GM18907 (cell line): ENCODE data around the gene TALDO1.
A peak's percentile ranks its signal among the peaks of the same experiment; 100 is the strongest.

Experiments
- ATAC-seq: cut with Tn5 transposase; IDR thresholded peaks from one replicate; pipeline ENCODE4 v1.9.1; 2021; ENCODE audit warnings: mild to moderate bottlenecking, moderate library complexity; ENCODE audit not compliant: unreplicated experiment

Gene TALDO1

DNA sequence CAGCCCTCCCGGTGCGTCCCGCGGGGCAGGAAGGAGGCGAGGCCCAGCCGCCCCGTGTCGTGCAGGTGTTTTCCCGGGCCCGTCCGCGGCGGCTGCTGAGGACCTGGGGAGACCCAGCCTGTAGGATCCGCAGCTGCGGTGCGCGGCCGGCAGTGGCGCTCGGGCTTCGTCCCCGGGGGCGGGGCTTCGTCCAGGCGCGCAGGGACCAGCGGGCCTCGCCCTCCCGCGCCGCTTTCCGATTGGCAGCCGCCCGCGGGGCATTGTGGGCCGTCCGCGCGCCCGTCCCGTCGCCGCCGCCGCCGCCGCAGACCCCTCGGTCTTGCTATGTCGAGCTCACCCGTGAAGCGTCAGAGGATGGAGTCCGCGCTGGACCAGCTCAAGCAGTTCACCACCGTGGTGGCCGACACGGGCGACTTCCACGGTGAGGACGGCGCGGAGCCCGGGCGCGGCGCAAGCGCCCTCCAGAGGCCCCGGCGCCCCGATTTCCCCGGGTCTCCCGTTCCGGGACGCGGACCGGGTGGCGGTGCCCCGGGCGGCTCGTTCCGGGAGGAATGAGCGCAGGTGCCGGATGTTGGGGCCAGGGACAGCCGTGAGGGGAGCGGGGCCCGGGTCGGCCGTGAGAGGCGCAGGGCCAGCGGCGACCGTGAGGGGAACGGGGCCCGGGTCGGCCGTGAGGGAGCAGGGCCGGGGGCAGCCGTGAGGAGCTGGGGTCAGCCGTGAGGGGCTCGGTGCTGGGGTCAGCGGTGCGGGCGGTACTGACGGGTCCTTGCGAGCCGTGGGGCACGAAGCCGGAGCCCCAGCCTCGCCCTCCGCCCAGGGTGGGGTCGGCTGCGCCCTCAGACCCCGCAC lies at the start of gene TALDO1:
Gene TALDO1 (plus strand): TSS at position 307 of the 849 bp plus-strand sequence. CDS start 18 bp downstream, at position 325.
- peak; percentile 93 for ATAC-seq

DNA sequence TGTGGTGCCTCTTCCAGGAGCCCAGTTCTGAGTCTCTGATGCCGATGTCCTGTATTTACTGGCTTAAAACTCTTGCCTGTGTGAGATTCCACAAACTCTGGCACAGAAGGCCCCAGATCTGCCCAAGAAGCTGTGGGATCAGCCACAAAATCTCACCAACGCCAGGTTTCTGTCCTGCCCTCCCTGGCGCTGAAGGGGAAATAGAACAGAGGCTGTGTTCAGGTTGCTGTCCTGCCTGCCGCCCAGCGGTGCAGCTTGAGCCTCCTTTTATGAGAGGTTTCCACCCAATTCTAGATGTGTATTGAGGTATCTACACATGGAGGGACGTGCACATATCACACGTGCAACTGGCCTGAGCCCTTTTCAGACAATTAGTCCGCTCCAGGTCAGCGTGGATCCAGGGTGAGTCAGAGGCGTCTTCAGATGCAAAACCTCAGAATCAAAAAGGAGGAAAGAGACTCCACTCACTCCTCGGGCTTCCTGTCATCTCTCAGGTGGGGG lies 49.4 kb upstream of the TALDO1 start:
- ATAC-seq, result no peak

DNA sequence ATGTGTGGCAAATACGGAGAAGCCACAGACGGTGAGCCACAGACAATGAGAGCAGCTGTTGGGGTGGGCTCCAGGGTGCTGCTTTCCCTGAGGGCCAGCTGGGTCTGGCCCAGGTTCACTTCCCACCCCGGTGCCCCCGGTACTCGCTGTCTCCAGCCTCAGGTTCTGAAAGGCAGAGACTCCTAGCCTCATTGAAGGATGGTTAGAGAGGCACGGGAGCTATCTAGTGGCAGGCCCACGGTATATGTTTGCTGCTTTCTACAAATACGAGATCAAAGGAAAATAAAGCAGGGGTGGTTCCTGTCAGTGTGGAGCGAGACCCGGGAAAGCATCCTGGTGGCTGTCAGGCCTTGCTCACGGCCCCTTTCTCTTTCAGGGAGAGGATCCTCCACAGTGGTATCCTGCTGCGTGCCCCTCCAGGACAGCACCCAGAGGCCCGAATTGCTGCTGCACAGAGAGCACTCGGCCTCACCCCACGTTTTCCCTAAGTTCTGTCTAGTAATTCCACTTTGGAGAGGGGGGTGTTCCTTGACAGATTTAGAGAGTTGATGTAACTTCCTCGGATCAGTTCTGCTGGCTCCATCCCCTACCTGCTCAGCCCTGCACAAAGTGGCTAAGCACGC lies 48.7 kb upstream of the TALDO1 start:
- no peak for ATAC-seq

DNA sequence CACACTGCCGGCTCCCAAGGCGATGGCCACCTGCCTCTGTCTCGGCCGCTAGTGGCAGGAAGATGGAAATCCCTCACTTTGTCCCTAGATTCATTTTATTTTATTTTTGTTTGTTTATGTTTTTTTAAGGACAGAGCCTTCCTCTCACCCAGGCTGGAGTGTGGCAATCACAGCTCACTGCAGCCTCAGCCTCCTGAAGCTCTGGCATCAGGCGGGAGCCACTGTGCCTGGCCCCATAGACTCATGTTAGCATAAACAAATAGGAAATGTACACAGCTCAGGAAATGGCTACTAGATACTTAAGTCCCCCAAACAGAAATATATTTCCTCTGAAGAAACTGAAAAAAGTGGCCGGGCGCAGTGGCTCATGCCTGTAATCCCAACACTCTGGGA lies 48.2 kb upstream of the TALDO1 start:
- ATAC-seq, result no peak

DNA sequence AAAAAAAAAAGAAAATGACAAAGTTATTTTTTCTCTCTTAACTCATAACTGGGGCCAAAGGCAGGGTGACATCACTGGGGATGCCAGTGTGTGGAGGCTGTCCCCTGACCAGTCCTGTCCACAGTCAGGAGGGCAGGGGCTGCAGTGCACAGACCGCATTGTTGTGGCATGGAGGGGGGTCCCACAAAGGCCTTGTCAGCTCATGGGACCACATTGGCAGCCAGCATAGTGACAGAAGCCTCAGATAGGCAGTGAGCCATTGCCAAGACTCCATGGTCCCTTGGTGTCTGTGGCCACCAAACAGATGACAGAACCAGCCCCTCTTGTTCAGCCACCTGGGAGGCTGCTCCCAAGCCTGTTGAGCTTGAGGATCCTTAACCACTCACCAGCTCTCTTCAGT lies 47.5 kb upstream of the TALDO1 start:
- ATAC-seq, result no peak

DNA sequence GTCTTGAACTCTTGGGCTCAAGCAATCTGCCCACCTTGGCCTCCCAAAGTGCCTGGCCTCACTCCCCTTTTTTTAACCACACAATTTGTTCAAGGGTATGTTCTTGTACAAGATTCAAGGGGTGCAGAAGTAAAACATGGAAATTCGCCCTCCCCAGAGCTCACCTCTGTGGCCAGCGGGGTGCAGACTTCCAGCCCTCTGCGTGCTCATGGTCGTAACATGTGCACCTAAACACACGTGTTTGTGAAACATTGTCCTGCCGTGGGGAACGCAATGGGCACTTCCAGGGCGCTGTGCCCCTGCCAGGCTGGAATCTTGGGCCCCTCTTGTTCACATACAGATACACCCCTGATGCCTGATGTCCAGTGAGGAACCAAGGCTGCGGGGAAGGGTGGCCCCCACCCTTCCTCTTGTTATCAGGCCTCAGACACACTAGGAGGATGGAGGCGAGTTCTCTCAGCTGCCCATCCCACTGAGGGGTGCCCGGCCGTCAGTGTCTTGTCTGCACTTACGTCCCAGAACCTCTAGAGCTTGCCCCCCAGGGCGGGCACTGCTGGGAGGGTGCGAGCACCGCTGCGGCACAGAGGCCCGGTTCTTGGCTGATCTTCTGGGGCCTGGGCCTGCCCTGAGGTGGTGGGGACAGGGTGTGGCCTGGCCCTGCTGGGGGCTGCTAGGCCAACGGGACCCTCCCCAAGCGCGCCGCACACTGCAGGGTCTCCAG lies 45.4 kb upstream of the TALDO1 start:
- no peak for ATAC-seq

DNA sequence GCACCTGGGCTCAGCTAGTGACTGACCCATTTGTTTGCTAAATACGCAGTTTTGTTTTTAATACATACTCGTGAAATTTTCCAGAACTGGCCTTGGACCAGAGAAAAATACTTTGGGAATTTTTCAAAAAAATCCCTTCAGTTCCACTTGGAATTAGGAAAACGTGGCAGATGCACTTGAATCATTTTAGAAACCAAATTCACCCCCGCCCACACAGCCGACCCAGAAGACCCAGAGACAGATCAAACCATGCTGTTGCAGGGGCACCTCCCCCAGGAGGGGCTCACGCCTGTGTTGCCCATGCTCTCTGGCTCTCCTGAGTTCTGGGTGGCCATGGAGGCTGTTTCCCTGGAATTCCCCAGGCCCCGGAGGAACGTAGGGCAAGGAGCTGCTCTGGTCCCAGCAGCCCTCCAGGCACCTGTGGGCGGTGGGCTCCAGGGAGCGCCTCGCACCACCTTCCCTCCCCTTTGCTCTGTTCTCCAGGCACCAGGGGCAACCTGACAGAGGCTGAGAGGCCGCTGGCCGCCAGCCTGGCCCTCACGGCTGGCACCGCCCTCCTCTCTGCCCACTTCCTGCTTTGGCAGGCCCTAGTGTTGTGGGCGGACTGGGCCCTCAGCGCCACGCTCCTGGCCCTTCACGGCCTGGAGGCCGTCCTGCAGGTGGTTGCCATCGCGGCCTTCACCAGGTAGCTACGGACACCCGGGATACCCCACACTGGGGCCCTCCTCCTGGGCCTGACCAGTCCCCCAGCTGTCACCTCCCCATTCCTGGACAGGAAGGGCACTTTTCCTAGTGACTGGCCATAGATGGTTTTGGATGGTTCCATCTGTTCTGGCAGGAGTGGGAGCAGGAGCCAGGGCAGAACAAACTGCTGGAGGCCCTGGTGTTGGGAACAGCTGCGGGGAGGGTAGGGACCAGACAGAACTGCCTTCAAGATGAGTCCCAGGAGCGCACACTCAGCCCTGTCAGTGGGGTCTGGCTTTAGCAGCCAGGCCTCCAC lies 44.5 kb upstream of the TALDO1 start:
- no peak for ATAC-seq

DNA sequence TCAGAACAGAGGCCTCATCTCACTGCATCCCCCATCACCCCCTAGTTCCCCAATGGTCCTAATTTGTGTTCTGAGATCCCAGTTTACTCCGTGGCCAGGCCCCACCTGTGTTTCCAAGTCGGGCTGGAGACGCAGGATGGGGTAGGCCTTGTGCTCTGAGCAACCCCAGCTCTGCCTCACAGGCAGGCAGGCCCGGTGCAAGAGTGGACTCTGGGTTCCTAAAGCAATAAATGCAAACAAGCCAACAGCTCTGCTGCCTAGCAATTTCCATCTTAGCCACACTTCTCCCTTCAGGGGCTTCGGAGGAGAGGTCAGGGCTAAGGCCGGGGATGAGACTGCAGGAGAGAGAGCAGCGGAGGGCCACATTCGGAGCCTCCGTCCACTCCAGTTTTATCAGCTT lies 43.8 kb upstream of the TALDO1 start:
- ATAC-seq, result no peak

DNA sequence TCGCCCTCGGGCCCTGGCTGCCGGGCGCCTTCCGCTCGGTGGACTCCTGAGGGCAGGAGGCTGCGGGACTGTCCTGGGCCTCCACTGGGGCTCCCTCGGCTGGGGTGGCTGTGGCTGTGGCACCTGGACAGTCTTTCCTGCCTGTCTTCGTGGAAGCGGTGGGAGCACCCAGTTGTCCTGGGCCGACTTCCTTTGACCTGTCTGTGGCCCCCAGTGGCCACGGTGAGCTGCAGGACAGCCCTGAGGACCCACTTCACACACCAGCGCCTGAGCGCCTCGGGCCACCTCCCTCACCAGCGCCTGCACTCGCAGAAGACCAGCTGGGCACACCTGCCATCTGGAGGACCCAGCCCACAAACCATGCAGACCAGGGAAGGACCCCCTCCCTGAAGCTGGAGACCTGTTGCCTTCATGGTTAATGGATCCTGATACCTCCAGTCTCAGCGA lies 43.0 kb upstream of the TALDO1 start:
- ATAC-seq, result no peak

DNA sequence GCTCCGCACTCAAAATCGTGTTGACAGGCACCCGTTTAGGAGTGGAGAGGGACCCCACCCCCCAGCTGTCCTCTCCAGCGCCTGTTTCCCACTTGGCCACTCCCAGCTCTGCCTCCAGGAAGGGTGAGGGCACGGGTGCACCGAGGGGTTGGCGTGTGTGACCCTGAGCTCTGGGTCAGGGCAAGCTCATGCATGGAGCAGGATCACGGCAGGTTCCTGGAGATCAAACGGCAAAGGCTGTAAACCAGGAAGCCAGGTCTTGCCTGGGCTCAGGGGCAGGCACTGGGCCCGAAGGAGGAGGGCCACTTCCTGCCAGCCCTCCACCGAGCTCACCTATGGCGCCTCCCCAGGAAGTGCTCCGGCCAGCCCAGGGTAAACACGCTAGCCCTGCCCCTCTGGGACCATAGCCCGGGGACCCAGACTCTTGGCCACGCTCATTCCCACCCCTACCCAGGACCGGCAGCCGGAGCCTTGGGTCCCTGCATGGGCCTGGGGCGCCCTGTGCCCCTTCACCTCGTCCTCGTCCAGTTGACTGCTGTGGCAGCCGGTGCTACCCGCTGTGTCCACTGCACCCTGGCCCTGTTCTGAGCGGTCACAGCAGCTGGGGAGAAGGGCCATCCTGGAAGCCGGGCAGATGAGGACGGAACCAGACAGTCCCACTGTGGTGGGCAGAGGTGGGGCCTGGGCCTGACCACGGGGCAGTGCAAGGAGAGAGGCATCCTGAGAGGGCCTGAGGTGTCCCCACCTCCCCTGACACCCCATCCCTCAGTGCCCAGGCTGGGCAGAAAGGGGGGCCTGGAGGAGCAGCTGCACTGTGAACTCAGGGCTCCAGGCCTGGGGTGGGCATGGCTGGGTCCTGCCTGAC lies 42.3 kb upstream of the TALDO1 start:
- no peak for ATAC-seq

DNA sequence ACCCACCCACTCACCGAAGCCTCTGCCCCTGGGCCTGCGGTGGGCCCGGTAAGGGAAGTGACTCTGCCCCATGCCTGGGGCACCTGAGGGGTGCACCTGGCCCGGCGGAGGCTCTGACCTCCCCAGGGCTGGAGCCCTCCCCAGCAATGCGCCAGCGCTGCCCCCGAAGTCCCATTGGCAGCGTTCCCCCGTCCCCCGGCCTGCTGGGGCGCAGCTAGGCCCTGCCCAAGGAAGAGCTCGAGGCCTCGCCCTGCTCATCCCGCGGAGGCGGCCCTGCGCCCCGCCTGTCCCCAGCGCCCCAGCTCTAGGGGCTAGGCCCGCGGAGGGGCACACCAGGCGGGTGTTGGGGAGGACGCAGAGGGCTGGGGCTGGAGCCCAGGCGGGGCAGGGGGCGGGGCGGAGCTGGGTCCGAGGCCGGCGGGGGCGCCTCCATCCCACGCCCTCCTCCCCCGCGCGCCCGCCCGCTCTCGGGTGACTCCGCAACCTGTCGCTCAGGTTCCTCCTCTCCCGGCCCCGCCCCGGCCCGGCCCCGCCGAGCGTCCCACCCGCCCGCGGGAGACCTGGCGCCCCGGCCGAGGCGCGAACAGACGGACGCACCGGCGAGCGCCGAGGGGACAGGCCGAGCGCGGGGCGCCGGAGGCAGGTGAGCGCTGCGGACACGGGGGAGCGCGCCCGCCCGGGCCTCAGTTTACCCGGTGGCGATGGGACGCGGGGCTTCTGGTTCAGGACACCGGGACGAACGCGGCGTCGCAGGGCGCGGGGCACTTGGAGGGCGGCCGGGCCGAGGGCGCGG lies 41.4 kb upstream of the TALDO1 start, which contains the start of gene EPS8L2:
Gene EPS8L2 (plus strand): TSS at position 586 of the 793 bp plus-strand sequence. CDS start 3,177 bp downstream, outside the sequence.
- ATAC-seq, result no peak

DNA sequence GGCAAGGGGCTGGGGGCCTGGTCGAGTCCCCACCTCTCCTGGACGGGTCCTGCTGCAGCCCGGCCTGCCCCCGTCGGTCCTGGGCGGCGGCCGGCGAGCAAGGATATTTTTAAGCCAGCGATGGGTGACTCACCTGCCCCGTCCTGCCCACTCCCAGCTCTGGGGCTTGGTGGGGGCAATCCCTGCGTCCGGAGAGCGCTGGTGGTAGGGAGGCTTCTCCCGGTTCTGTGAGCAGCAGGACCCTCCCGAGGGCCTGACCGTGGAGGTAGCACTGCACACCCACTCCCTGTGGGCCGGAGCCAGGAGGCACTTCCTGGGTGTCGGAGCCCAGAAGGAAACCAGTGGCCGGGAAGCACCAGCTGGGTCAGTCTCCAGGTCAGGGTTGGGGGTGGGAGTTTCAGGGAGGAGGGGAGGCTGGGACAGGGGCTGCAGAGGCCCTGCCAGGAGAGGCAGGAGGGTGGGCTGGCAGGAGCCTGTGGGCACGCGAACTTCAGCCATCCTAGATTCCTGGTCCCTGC lies 40.8 kb upstream of the TALDO1 start:
- ATAC-seq, result no peak

DNA sequence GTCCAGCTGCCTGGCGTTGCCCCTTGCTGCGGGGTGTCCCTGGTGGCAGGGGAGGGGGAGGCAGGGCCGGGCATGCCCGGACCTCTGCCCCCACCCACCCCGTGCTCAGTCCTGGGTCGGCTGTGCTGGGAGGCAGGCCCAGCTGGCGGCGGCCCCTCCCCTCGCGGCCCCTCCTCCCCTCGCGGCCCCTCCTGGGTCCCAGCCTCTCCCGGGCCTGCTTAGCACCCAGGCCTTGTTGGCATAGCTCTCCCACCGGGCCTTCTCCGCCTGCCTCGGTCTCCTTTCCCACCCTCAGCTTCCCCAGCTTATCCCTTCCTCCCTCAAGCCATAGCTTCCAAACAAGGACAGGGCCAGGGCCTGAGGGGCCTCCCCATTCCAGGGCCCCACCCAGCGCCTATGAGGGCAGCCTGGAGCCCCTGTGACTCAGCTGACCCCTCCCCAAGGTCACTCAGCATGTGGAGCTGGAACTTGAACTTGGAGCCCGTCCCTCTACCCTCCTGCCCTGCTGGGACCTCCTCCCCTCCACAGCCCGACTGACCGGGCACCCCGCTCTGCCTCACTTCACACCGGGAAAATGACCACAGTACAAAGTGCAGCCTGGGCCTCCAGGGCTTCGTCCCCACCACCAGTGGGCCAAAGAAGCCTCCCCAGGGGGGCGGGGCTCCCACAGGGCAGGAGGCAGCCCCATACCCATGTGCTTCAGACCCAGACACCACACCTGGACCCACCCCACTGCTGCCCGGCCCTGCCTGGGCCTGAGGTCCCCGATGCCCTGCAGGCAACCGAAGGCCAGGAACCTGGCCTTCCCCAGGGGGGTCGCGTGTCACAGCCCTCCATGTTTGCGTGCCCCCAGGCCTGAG lies 40.1 kb upstream of the TALDO1 start:
- ATAC-seq, result no peak

DNA sequence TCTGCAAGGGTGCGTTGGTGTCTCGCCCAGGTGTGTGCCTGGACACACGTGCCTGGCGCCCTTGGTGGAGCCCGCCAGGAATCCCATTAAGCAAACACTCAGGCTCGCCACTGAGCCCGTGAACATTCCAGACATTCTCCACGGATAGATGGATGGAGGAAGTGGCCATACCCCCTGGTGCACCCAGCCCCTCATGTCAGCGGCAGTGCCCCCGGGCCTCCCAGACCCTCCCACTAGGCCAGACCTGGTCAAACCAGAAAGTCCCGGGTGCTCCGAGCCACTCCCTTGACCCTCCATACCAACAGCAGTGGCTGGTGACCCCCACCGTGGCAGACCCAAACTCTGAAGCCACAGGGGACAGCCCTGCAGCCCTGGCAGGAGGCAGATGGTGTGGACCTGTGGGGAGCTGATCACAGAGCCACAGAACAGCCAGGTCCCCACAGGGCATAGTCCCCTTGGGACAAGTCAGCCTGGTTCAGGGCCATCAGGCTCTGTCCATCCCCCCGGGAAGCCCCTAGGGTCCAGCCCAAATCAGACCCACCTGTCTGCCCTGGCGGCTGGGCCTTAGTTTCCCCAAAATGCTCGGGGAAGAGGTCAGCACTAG lies 39.3 kb upstream of the TALDO1 start:
- ATAC-seq, result no peak

DNA sequence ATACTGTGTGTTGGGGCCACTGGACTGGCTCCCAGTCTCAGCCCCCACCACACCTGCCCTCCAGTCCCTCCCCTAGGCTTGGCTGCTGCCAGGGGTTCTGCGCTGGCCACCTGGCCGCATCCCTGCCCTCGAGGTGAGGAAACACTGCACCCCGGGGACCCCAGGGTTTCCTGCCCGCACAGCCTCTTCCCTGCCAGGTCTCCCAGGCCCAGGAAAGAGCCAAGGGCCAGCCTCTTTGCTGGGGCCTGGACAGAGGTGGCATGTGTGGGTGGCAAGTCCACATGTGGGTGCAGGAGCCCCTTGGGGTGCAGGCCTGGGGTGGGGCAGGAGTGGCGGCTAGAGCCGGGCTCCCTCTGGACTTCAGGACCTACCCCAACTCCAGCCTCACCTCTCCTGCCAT lies 38.8 kb upstream of the TALDO1 start:
- no peak for ATAC-seq

DNA sequence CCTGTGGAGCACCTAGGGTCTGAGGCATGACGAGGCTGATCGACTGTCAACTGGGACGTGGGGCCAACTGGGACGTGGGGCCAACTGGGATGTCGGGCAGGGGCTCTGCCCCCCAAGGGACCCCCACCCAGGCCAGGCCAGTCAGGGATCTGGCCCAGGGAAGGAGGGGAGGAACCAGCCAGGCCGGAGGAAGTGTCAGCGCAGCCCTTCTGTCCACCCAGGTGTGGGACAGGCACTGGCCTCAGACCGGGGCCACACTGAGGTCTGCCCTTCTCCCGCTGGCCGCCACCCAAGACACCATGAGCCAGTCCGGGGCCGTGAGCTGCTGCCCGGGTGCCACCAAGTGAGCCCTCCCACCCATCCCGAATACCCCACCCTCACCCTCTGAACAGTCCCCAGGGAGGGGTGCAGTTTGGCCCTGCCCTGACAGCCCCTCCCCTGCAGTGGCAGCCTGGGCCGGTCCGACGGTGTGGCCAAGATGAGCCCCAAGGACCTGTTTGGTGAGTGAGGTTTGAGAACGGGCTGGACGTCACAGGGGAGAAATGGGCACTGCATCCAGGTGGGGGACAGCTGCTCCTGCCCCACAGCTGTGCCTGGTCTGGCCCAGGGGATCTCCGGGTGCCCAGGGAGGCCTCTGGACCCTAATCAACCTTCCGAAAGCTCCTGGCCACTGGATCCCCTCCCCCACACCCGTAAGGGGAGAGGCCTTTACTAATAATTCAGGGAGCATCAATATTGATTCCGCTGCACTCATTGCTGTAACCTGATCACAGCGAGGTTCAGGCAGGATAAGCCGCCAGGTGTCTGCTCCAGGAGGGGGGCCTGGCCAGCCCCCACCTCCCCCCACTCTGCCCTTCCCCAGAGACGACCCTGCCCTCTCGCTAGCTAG lies 37.9 kb upstream of the TALDO1 start:
- no peak for ATAC-seq
